Activated T-cell treated with anti-CD3 and anti-CD28 coated beads, Interleukin-2, amount 50 U/mL, for 1 hour (primary cell): ENCODE data around the gene SPAG8.

Source experiments
- DNase-seq: peaks from one replicate; pipeline ENCODE4 v3.0.0-alpha.2; 2020

Gene SPAG8, protein sequence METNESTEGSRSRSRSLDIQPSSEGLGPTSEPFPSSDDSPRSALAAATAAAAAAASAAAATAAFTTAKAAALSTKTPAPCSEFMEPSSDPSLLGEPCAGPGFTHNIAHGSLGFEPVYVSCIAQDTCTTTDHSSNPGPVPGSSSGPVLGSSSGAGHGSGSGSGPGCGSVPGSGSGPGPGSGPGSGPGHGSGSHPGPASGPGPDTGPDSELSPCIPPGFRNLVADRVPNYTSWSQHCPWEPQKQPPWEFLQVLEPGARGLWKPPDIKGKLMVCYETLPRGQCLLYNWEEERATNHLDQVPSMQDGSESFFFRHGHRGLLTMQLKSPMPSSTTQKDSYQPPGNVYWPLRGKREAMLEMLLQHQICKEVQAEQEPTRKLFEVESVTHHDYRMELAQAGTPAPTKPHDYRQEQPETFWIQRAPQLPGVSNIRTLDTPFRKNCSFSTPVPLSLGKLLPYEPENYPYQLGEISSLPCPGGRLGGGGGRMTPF

DNA sequence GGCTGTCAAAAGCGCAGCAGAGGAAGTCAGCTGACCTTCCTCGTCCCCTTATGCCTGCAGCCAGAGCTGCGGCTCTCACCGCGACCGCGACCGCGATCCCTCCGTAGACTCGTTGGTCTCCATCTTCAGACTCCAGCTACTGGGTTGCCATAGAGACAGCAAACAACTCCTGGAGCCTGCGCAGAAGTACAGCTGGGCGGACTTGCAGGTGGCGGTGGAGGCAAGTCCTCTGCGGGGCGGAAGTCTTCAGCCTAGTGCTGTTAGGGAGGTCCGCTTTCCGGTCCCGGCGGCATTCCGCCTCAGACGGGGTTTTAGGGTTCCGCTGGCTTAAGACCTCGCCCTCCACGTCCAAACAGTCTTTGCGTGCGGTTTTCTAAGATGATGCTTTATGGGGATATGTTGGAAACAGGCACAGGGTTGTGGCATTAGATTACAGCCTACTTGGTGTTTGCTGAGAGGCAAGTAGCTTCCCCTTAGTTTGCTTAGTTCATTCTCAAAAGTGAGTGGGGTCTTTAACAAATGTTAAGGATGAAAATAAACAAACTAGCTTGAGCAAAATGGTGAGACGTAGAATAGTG lies at the start of gene SPAG8:
Gene SPAG8 (minus strand): TSS at position 238 of the 578 bp plus-strand sequence. CDS start 115 bp downstream, at position 123.
- DNase-seq = peak; percentile 92

DNA sequence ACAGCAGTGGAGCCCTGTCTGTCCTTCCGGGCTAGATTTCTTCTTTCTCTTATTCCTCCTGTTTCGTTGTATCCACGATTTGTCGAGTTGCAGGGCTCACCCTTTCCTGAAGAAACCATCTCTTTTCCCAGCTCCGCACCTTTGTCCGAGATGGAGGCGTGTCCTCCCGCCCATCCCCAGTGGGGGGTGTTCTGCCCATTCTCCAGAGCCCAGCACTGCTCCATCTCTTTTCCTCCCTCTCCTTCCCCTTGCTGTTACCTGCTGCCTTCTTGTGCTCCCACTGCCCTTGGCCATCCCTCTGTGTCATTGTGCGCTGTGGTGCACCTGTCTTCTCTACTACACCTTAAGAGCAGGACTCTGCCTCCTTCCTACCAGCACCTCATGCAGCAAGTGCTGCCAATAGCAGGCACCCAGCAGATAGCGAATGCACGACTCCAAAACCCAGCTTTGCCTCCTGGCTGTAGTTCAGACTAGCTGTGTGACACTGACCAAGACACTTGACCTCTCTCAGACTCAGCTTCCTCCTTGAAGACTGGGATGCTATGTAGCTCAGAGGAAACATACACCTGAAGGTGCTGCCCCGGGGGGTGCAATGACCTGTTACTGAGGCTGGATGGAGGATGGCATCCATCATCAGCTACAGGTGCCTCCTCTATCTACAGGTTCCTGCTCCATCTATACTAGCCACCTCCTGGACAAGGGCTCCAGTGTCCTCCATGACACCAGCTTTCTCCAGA lies 49.3 kb upstream of the SPAG8 start:
- no peak for DNase-seq

DNA sequence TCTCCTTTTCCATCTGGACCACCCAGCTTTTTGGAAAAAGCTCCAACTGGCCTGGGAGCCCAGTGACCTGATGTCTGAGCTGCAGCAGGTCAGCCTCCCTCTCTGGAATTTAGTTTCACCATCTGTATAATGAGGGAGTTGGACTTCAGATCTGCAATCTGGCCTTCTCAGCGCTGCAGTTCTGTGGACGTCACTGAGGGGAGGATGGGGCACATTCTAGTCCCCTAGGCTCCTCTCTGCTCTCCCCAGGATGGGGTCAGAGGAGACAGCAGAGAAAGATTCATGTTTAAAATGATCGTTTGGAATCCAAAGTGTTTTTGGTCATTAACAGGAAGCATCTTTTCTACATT lies 47.9 kb upstream of the SPAG8 start:
- DNase-seq = no peak

DNA sequence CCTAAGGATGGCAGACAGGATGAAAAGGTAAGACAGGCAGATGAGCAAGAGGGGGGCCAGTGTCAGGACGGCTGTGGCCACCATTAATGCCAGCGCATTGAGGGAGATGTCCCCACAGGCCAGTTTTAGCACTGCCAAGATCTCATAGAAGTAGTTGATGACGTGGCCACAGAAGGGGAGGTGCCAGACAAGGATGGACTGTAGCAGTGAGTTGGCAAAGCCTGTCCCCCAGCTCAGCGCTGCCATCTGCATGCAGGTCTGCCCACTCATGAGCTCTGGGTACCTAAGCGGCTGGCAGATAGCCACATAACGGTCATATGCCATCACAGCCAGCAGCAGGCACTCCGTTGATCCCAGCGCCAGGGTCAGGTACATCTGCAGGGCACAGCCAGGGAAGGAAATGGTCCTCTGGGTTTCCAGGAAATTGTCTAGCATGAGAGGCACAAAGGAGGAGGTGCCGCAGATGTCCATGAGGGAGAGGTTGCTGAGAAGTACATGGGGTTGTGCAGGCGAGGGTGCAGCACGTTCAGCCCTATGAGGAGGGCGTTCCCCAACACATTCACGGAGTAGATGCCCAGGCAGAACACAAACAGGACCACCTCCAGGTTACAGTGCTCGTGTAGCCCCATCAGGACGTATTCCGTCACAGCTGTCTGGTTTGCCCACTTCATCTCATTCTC lies 47.4 kb upstream of the SPAG8 start:
- DNase-seq = no peak

DNA sequence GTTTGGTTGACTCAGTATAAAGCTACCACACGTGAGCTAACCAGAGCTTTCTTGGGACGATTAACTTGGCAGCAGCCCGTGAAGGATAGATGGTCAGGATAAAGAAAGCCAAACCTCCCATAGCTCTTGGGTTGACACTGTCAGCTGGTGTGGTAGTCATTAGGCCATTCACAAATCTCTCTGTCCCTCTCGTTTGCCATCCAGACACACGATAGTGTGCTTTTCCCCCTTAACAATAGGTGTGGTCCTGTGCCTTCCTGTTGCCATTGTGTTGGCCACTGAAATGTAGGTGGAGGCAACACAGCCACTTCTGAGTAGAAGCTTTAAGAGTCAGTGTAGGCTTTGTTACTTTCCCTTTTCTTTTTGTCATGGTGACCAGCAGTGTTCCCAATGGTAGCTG lies 46.4 kb upstream of the SPAG8 start:
- no peak for DNase-seq

DNA sequence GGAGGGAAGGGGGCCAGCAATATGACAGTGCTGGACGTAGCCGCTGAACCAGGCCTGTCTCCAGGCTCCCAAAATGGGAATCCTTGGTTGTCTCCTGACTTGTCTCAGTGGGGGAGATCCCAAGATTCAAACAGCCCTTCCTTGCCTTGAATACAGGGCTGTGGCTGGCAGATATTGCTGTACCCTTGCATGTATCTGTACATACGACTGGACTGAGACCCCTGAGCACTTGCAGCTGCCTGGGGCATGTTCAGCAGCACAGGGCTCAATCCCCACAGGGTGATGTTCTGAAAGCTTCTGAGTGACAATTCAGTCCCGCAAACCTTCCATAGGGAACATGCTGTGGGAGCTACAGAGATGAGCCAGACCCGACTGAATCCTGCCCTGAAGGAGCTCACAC lies 44.8 kb upstream of the SPAG8 start:
- DNase-seq = no peak

DNA sequence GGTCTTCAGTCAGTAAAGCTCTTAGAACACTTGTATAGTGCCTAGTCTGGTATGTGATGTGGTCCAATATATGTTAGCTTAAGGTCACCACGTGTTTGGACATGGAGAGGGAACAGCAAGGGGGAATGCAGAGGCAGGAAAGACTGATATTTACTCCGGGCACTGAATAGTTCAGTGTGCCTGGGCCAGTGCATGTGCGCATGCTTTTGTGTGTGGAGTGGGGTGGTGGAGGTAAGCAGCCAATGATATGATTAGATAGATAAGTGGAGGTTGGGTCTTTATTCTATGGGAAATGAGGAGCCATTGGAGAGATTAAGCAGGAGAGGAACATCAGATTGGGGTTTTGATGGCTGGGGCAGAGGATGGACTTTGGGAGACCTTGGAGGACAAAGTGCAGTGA lies 44.1 kb upstream of the SPAG8 start:
- no peak for DNase-seq

DNA sequence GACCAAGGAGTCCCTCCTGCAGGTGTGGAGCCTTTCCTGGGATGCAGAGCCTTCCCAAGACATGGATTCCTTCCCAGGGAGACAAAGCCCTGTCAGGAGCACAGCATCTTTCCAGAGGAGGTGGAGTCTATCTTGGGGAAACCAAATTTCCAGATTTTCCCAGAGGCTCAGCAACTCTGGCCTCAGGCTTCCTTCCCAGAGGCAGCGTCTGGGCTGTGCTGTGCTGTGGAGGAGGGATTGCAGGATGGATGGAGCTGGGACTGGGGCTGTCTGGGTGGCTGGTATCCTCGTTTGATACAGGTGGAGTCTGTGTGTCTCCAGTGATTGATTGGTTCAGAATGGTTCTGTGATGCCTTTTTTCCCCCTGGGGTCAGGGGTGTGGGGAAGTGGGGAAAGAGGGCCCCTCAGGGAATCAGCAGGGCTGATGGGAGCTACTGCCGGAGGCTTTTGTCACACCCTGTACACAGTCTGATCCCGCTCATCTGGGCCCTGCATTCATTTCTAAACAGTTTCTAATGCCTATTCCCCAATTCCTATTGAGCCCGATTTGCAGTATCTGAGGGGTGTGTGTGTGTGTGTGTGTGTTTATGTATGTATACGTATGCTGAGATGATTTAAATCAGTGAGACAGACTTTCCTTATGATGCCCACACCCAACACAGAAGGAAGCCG lies 42.2 kb upstream of the SPAG8 start:
- no peak for DNase-seq

DNA sequence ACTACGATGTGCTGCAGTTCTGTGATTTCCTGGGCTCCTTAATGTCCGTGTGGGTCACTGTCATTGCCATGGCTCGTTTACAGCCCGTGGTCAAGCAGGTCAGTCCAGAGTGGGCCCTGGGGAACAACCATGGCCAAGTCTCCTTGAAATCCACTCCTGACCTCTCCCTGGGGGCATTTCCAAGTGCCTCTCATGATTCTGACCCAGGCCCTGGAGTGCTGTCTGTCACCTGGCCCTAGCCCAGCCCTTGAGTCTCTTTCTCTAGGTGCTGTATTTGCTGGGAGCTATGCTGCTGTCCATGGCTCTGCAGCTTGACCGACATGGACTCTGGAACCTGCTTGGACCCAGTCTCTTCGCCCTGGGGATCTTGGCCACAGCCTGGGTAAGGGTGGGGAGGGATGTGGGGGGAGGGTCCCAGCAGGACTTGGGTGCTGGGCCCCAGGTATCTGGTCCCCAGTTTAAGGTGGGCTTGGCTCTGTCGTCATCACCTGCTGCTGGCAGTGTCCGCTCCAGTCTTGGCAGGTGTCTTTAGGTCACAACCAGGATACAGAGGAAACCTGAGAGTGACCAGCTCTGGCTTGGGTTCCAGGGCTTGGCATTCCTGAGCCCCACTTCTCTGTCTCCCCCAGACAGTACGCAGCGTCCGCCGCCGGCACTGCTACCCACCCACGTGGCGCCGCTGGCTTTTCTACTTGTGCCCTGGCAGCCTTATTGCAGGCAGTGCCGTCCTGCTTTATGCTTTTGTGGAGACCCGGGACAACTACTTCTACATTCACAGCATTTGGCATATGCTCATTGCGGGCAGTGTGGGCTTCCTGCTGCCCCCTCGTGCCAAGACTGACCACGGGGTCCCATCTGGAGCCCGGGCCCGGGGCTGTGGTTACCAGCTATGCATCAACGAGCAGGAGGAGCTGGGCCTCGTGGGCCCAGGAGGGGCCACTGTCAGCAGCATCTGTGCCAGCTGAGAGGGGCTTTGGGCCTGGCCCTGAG lies 41.1 kb upstream of the SPAG8 start:
- DNase-seq = no peak

DNA sequence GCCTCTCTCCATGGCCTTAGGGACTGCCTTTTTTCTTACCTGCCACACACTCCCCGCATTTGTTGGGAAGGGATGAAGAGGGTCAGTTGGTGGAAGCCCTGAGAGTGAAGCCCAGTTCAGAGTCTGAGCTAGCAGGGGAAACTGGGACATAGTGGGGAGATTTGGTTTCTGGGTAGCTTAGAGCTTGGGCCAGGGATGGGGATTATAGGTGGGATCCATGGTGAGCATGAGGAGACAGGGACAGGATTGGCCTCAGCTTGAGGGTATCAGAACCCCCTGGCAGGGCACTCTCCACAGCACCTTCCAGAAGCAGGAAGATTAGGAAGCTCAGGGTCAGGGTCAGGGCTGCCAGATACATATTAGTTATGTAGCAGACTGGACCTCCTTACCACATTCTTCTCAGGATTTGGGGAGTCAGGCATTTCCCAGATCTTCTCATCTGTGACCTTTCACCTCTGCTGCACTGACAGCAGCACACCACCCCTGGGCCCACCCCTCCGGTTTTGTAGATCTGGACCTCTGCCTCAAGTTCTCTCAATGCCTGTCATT lies 40.3 kb upstream of the SPAG8 start:
- no peak for DNase-seq

DNA sequence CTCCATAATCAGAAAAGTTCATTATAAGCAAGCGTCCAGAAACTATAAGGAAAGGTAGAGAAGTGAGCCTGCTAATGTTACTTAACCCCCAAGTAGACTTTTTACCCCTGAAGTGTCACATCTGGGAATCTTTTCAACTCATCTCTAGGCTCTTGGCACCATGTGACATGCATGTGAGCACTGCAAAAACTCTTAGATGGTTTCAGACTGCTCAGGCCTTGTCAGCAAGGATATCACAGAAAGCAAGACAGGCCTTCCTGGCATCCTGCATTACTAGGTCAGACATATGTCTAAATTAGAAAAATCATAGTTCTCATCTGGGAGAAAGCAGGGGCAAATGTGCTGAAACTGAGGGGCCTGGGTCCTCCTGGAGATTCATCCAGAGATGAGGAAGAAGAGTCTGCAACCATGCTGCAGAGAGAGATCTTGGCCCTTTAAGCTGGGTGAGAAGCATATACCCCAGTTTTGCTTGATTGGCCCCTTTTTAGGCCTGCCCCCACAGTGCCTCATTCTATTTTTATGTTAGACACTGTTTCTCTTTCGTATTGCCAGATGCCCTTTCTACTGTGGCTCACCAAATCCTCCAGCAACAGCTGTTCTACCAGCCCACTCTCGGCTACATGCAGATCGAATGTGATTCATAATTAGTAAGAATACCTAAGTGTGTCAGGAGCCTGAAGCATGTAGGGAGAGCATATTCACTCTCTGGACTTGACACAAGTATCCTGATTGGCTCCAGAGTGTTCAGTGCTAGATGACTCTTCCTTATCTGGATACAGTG lies 35.9 kb upstream of the SPAG8 start:
- no peak for DNase-seq

DNA sequence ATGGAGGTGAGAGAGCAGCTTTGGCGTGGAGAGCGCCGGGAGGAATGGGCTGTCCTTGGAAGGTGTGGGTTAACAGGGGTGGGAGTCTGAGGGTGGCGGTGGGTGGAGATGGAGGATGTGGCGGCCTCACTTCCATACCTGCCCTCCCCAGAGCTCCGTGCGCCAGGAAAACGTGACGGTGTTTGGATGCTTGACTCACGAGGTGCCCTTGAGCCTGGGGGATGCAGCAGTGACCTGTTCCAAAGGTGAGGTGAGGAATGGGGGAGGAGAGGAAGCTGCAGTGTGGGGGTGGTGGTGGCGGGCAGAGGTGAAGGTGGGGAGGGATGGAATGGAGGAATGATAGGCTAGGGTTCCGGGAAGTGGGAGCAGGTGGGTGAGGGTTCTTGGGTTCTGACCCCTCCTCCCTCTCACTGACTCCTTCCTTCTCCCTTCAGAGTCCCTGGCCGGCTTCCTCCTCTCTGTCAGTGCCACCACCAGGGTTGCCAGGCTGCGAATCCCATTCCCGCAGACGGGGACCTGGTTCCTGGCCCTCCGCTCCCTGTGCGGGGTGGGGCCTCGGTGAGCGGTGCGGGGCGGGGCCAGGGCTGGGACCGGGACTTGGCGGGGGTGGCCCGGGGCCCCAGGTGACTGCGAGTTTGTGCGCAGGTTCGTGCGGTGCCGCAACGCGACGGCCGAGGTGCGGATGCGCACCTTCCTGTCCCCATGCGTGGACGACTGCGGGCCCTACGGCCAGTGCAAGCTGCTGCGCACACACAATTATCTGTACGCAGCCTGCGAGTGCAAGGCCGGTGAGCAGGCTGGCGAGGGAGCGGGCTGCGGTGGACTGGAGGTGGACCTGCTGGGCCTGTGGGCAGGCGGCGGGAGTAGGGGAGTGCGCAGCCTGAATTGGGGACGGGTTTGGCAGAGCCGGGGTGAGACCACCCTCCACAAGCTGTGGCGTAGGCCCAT lies 34.0 kb upstream of the SPAG8 start:
- DNase-seq = no peak

DNA sequence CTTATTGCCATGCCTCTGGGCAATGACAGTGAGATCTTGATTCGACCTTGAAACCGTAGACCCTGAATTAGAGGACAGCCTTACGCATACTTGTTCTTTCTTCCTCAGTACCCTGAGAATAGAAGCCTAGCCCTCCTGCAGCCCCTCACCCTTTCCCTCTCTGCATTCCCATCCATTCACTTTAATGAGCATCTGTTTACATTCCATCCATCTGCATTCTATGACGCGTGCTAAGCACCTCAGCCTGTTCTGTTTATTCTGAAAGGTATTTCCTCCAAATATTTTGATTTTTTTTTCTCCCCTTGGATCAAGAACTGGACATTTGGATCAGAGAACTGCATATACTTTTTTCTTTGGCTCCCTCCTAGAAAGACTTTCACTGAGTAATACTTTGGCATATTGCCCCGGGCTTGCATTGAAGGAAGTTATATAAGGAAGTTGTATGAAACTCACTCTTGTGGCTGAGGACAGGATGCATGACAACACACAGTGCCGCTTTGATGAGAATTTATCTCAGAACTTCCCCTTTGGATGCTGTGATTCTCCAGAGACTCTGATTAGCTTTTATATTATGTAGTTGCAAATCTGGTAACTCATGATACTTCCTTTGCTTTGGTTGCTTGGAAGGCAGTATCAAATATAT lies 32.7 kb upstream of the SPAG8 start:
- no peak for DNase-seq

DNA sequence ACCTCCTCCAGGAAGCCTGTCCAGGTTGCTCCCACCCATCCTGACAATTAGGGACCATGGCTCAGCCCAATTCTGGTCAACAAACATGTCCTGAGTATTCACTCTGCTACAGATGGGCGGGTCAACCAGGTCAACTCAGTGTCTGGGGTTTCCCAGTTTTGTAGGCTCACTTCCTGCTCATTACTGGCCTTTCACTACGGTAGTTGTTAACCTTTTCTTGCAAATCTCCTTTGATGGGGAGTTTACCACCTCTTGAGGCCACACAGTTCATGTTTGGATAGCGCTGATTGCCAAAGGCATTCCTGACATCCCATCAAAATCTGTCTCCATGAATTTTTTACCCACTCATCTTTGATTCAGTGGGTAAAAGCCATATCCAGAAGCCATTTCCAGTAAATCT lies 30.7 kb upstream of the SPAG8 start:
- no peak for DNase-seq

DNA sequence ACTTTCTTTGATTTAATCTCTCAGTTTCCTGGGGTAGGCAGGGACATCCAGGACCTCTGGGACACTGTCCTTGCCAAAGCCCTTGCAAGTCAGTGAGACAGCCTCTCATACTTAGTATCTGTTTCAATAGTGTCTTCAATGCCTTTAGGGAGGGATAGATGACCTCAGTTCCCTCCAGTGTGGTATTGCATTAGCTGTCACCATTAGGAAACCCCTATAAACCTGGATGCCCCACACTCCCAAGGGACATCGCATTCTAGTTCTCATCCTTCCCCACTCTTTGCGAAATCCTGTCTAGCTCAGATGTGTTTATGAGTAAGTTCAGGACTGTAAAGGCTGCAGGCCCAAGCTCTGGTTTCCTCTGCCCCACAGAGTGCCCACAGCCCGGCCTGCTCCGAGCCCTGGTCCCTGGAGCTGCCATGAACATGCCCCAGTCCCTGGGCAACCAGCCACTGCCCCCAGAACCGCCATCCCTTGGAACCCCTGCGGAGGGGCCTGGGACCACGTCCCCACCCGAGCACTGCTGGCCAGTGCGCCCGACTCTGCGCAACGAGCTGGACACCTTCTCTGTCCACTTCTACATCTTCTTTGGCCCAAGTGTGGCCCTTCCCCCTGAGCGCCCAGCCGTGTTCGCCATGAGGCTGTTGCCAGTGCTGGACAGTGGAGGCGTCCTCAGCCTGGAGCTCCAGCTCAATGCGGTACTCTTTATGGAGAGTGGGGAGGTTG lies 30.1 kb upstream of the SPAG8 start:
- no peak for DNase-seq

DNA sequence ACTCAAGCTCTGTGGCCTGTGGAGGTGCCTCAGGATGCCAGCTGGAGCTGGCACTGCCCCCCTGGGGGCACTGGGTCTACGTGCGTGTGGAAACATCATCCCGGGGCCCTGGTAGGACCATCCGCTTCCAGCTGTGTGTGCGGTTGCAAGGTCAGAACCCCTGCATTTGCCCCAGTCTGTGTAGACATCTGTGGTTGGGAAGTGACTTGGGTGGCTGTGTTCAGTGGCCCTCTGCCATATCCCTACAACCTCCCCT lies 29.5 kb upstream of the SPAG8 start:
- DNase-seq = no peak

DNA sequence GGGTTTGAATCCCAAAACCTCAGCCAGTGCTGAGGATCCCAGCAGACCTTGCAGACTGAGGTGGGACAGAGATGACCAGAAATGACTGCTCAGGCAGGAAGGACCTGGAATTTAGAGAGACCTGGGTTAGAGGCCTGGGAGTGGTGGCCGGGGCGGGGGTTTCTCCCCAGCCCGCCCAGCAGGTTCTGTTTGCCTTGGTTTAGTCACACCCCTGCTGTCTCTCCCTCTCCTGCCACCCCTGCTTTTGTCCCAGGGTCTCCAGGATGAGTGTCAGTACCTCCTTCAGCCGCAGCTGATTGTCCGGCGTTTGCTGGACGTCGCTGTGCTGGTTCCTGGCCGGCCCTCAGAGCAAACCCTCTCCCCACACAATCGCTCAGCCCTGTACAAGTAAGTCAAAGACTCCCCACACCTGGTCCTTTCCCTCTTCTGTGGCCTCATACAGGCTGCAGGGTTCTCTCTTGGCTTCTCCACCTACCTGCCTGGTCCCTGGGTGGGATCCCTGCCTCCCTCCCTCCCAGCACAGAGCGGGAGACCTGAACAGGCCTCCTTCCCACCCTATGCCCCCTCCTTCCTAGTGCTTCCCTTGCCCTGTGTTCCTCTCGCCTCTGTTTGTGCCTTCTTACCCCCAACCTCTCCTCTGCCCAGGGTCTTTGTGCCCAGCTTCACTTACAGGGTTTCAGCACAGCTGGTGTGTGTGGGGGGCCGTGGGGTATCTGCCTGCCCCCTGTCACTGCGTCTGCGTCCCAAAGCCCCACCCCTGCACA lies 29.0 kb upstream of the SPAG8 start:
- no peak for DNase-seq
